Activated gamma-delta T cell treated with anti-CD3 and anti-CD28 coated beads, Interleukin-2, amount 50 U/mL, for 16 hours (primary cell): Measurements from ENCODE around the gene LAMC2.

Experiments
- DNase-seq: peaks from one replicate; pipeline ENCODE4 v3.0.0-alpha.2; 2020; ENCODE audit warnings: low read depth

The LAMC2 gene

DNA sequence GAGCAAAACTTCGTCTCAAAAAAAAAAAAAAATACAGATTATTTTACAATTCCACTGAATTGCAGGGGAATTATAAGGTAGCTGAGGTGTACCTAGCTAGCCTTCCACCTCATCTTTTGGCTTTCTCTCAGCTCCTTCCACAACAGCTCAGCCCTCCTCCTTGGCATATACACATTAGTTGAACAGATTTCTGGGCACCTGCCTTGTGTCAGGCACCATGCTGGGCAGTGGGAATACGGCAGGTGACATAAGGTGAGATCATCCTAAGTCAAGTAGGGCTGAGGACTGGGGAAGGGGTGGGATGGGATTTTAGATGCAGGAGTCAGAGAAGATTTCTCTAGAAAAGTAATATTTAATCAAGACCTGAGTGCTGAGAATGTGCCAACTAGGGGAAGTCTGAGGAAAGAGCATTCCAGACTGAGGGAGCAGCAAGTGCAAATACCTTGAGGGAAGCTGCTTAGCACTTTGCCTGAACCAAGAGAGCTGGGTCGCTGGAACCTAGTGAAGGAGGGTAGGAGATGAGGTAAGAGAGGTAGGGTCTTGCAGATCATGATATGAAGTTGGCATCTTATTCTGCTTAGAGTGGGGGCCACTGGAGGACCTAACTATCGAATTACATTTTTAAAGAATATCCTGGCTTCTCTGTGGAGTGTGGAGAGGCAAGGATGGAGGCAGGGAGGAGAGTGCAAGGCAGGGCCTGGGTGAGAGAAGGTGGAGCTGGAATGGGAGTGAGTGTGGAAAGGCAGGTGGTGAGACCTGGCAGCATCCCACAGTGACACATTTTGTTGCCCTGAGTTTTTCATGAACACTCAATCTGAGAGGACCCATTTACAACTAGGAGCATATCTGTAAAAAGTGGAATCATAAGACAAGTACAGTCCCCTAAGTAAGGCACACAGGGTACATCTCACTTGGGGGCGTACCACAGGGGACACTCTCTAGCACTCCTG, 28.2 kb downstream of the LAMC2 start:
- DNase-seq: no peak

- DNase-seq: no peak
Observed at GRCh38 chr1:183215076-183215720, 29.1 kb downstream of the LAMC2 start.

GRCh38 chr1:183215936-183216335, 29.9 kb downstream of the LAMC2 start:
- no peak for DNase-seq

- no peak for DNase-seq
Observed at GRCh38 chr1:183218027-183218618, 32.1 kb downstream of the LAMC2 start.

DNA sequence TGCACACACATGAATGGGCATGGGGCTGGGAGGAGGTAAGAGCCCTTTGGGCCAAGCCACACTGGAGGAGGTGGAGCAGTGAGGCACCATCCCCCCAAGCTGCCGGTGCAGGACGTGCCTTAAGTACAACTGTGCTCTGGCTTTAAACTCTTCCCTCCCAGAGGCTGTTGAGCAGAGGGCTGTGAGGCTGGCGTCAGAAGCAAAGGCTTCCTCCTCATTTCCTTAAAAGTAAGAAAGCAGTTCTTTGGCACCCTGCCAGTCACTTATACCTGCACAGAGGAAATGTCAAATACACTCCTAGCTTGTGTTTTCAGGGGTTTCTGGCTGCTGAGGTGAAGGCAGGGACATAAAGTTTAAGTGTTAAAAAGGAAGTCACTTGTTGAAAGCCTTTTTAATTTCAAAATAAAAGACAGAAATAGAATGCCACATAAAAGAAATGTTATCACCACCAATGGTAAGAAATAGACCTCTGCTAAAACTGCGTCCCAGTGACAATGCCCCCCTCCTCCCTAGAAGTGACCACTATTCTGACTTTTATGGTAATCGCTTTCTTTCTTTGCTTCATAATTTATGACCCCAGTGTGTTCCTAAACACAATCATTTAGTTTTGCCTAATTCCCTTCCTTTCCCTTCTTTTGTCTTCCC, 33.0 kb downstream of the LAMC2 start:
- no peak for DNase-seq

GRCh38 chr1:183219616-183220009, 33.5 kb downstream of the LAMC2 start:
- DNase-seq: no peak

GRCh38 chr1:183222909-183223308, 36.8 kb downstream of the LAMC2 start:
- no peak for DNase-seq

DNA sequence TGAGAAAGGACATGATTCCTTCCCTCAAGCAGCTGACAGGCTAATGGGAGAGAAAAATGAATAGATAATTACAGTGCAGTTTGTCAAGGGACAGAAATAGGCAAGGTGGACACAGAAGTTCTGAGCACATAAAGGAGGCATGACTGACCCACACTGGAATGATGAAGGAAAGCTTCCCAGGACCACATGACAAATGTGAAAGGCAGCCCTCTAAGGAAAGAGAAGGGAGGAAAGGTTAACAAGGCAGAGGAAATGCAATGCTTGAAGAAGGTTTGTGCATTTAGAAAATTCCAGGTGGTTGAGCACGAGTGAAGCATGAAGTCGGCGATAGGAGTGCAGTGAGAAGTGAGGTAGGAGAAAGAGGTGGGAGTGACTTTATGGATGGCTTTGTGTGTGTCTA, 37.4 kb downstream of the LAMC2 start:
- no peak for DNase-seq

DNA sequence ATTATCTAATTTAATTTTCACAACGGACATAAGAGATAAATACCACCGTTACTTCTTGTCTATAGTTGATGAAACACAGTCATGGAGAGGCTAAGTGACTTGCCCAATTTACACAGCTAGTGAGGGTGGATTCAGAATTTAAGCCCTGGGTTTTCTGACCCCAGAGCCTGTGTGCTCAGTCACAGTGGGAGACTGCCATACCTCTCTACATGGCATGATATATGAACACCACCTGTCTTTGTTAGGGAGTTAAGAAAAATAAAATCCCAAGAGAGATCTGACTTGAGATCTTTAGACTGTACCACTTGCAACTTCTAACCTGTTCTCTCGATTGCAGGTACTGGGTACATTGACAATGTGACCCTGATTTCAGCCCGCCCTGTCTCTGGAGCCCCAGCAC, 40.3 kb downstream of the LAMC2 start:
- no peak for DNase-seq

DNA sequence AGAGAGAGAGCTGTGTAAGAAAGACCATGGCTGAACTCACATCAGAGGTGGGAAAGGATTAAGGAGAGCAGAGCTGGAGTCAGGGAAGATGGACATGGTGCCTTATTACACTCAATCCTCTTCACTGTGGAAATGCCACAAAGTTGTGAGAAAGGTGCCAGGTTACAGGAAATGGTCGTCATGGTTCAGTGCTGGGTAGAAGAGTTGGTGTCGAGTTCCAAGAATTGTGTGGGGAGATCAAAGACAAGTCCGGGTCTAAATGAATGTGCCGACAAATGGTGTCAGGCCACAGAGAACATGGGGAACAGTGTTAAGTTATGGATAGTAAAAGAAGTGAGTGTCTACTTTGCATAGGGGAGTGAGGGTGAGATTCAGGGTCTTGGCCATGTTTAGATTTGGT, 40.9 kb downstream of the LAMC2 start:
- DNase-seq: no peak

- no peak for DNase-seq
Observed at GRCh38 chr1:183227422-183228346, 41.6 kb downstream of the LAMC2 start.

- DNase-seq: no peak
Observed at GRCh38 chr1:183228347-183229220, 42.5 kb downstream of the LAMC2 start.

DNA sequence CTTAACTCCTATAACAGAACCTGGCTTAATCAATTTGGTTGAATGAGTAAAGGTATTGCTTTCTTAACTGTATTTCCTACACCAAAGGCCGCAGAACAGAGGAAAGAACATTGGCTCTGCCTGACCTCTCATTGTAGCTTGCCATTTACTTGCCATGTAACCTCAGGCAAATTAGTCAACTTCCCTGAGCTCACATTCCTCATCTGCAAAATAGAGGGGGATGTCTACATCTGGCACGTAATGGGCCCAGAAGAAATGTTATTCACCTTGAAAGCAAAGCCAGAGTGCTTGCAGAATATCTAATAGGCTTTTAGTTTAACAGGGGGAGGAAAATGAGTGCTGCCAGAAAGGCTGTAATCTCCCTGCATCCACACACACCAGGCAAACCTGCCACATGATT, 44.3 kb downstream of the LAMC2 start:
- DNase-seq: no peak

DNA sequence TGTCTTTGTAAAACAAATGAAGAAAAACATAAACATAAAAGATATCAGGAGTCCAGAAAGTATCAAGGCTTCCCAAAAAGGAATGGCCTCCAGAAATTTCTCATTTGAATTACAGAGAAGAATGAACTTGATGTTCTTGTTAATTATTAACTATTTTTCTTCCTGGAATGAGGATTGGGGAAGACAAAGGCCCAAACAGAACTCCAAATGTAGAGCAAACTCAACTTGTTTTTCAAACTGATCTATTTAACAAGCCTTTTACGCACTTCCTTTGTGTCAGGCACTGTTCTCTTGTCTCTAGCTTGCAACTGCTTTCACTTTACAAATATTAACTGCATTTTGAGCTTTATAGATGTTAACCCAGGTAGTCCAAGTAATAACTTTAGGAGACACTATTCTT, 45.5 kb downstream of the LAMC2 start:
- DNase-seq: no peak

DNA sequence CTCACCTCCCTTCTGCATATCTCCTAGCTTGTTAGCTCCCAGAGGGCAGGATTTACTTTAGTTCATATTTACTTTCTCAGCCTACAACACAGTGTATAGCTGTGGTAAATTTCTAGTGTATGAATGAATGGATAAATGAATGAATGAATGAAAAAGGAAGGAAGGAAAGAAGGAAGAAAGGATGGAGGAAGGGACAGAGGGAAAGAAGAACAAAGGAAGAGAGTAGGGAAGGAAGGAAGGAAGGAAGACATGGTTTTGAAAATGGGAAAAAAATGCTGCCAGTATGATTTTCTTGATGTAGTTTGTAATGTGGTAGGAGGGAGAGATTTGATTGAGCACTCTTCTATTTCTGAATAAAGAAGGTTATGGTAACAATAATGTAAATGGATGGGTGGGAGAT, 47.0 kb downstream of the LAMC2 start:
- DNase-seq: no peak

DNA sequence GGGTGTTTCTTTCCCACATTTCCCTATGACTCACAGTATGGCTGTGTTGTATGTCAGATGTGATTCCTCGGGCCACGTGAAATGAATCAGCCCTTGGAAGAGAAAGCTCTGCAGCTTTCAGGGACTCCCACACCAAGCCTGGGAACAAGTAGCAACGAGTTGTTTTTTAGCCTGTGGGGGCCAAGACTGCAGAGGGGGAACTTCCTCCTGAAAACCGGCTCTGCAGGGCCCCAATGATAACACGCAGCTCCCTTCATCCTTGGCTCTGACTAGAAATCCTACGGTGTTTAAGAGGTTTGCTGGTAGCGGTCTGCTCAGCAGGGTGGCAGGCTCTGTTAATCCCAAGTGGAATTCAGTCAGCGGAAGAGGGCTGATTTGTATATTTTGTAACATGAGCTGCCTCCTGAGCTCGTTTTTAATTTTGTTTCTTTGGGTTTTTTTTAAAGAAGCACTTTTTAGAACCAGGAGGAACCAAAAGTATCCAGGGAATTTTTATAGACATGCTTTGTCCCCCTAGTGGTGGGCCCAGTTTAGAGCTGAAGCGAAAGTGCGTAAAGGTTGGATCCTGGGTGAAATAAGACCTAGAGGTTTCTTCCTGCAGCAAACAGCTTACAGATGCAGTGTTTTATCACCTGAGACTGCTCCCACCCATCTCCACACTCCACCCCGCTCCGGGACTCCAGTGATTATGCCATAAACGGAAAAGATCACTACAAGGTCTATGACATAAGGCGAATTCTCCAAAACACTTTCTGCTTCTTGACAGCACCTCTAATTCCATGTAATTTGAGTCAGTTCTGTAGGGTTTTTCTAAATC, 48.8 kb downstream of the LAMC2 start:
- no peak for DNase-seq

GRCh38 chr1:183235503-183235902, 49.4 kb downstream of the LAMC2 start:
- DNase-seq: no peak

- DNase-seq: no peak
Observed at GRCh38 chr1:183236158-183236725, 50.2 kb downstream of the LAMC2 start.

- no peak for DNase-seq
Observed at GRCh38 chr1:183237046-183237445, 51.0 kb downstream of the LAMC2 start.
